H1 (cell line): Measurements from ENCODE around the gene FOXL2.

Experiments used
- CEBPB ChIP-seq: IDR thresholded peaks from 2 replicates; pipeline ENCODE4 v1.6.1; 2012; ENCODE audit warnings: low read depth, low read length
- CTCF ChIP-seq, 3 experiments: IDR thresholded peaks; 1 replicate in 2 of 3; 2 replicates in 1 of 3; pipeline versions ENCODE4 v1.5.1 to v1.6.1; 2011; ENCODE audit warnings: low read length in 3 of 3, mild to moderate bottlenecking in 3 of 3, inconsistent platforms in 2 of 3, low read depth in 1 of 3, moderate library complexity in 1 of 3; ENCODE audit not compliant: insufficient read depth in 1 of 3; ENCODE audit errors: control extremely low read depth in 1 of 3
- EP300 ChIP-seq, 2 experiments: IDR thresholded peaks; 1 replicate in 1 of 2; 2 replicates in 1 of 2; pipeline ENCODE4 v1.6.1; 2011 to 2012; ENCODE audit warnings: low read depth in 2 of 2, low read length in 2 of 2, mild to moderate bottlenecking in 2 of 2, borderline replicate concordance in 1 of 2, inconsistent platforms in 1 of 2, moderate library complexity in 1 of 2
- EZH2 ChIP-seq: fragments of 200-600 bp; sonication (generic); IDR thresholded peaks from 2 replicates; pipeline ENCODE4 v1.7.1; 2012; ENCODE audit warnings: low read depth, mild to moderate bottlenecking, moderate library complexity, low read length, inconsistent platforms; ENCODE audit not compliant: severe bottlenecking
- GABPA ChIP-seq: IDR thresholded peaks from 2 replicates; pipeline ENCODE4 v1.6.1; 2011; ENCODE audit warnings: mild to moderate bottlenecking, low read length, moderate library complexity, borderline replicate concordance; ENCODE audit not compliant: insufficient read depth
- MAX ChIP-seq: IDR thresholded peaks from 2 replicates; pipeline ENCODE4 v1.6.1; 2012; ENCODE audit warnings: inconsistent platforms
- POLR2A ChIP-seq, 2 experiments: IDR thresholded peaks; 1 replicate in 1 of 2; 2 replicates in 1 of 2; pipeline ENCODE4 v1.6.1; 2011; ENCODE audit warnings: low read depth in 2 of 2, low read length in 2 of 2, mild to moderate bottlenecking in 2 of 2; ENCODE audit errors: control extremely low read depth in 1 of 2
- RAD21 ChIP-seq, 2 experiments: IDR thresholded peaks in 1 of 2; conservative IDR thresholded peaks in 1 of 2; 2 replicates each; pipeline ENCODE4 v1.6.1; 2011; ENCODE audit warnings: low read depth in 2 of 2, low read length in 2 of 2, improper control_type of control experiment in 1 of 2, inconsistent platforms in 1 of 2, mild to moderate bottlenecking in 1 of 2, moderate library complexity in 1 of 2
- RBBP5 ChIP-seq: IDR thresholded peaks from 2 replicates; pipeline ENCODE4 v1.7.1; 2012; ENCODE audit warnings: low read depth, mild to moderate bottlenecking, inconsistent platforms, low read length, moderate library complexity, borderline replicate concordance
- RNF2 ChIP-seq: fragments of 200-900, 300-1000 bp; sonication (generic); IDR thresholded peaks from 2 replicates; pipeline ENCODE4 v1.7.1; 2016; ENCODE audit warnings: borderline replicate concordance, low read depth, mild to moderate bottlenecking, antibody characterized with exemption, low read length; ENCODE audit not compliant: poor library complexity, severe bottlenecking; ENCODE audit errors: missing control alignments
- RXRA ChIP-seq: IDR thresholded peaks from 2 replicates; pipeline ENCODE4 v1.6.1; 2011; ENCODE audit warnings: low read depth, mild to moderate bottlenecking, low read length, moderate library complexity; ENCODE audit not compliant: insufficient read depth
- TCF12 ChIP-seq: IDR thresholded peaks from 2 replicates; pipeline ENCODE4 v1.6.1; 2011; ENCODE audit warnings: low read depth, mild to moderate bottlenecking, low read length
- TEAD4 ChIP-seq: IDR thresholded peaks from 2 replicates; pipeline ENCODE4 v1.6.1; 2012; ENCODE audit warnings: low read depth, low read length, inconsistent platforms, mixed read lengths
- YY1 ChIP-seq: IDR thresholded peaks from 2 replicates; pipeline ENCODE4 v1.6.1; 2011; ENCODE audit warnings: low read depth, mild to moderate bottlenecking, low read length

- TF ChIP-seq CEBPB = no peak
- no peak for TF ChIP-seq MAX
- TF ChIP-seq RAD21 (IDR thresholded peaks at IDR 0.05 in 1 of 2, conservative IDR thresholded peaks at IDR 0.05 in 1 of 2; ENCODE audit: low read depth in 2 of 2, low read length in 2 of 2) = no peak
- TF ChIP-seq YY1 = no peak
- TF ChIP-seq RXRA = no peak
- TF ChIP-seq EZH2 = no peak
- TF ChIP-seq POLR2A (IDR thresholded peaks at IDR 0.05; ENCODE audit: control extremely low read depth in 1 of 2, low read depth in 2 of 2, low read length in 2 of 2) = no peak
- no peak for TF ChIP-seq GABPA
- no peak for TF ChIP-seq CTCF (IDR thresholded peaks at IDR 0.05; ENCODE audit: control extremely low read depth in 1 of 3, insufficient read depth in 1 of 3, low read depth in 1 of 3, low read length in 3 of 3)
- no peak for TF ChIP-seq RNF2
- no peak for TF ChIP-seq RBBP5
- no peak for TF ChIP-seq TEAD4
- no peak for TF ChIP-seq EP300 (IDR thresholded peaks at IDR 0.05; ENCODE audit: borderline replicate concordance in 1 of 2, low read depth in 2 of 2, low read length in 2 of 2)
- TF ChIP-seq TCF12 = no peak
Measured at GRCh38 chr3:138913766-138914165, 33.2 kb downstream of the FOXL2 start.
